MCF 10A (cell line): ENCODE data around the gene LDB3. TPM values are rescaled to one million over a fixed set of nuclear protein-coding genes. Genes with fewer than 3 reads are reported as not detected.

Experiments
- BruUV-seq: library from RNA; stranded (reverse); fragments of 400-500 nt; replicated peaks from 2 replicates; lab custom pipeline; 2021; lab: Mats Ljungman, UMichigan
- CTCF ChIA-PET: fragments of 300-600 bp; sonication (Branson Sonifier 250); formaldehyde crosslinking; extraction: SDS; loops from one replicate; lab custom pipeline; 2021; ENCODE audit warnings: antibody characterized with exemption, inconsistent platforms; lab: Yijun Ruan, JAX
- POLR2A ChIA-PET: fragments of 300-600, 350-650 bp; sonication (Branson Sonifier 250); formaldehyde crosslinking; extraction: SDS; loops from one replicate; lab custom pipeline; 2020; ENCODE audit warnings: antibody characterized with exemption, inconsistent platforms; lab: Yijun Ruan, JAX
- DNase-seq: peaks from one replicate; pipeline ENCODE4 v3.0.0-alpha.2; 2018; ENCODE audit not compliant: unreplicated experiment
- H3K27ac Mint-ChIP-seq: one replicate; pipeline ENCODE4 v1.8.0; 2022; ENCODE audit warnings: mild to moderate bottlenecking, low read depth, mixed read lengths; ENCODE audit not compliant: unreplicated experiment
- H3K27me3 Mint-ChIP-seq: one replicate; pipeline ENCODE4 v1.8.0; 2022; ENCODE audit warnings: mixed read lengths; ENCODE audit not compliant: insufficient read depth, unreplicated experiment
- H3K36me3 Mint-ChIP-seq: one replicate; pipeline ENCODE4 v1.8.0; 2022; ENCODE audit warnings: mild to moderate bottlenecking, moderate library complexity, mixed read lengths; ENCODE audit not compliant: insufficient read depth, unreplicated experiment
- H3K4me1 Mint-ChIP-seq: one replicate; pipeline ENCODE4 v1.8.0; 2022; ENCODE audit warnings: mixed read lengths; ENCODE audit not compliant: insufficient read depth, unreplicated experiment
- H3K4me3 Mint-ChIP-seq: one replicate; pipeline ENCODE4 v1.8.0; 2022; ENCODE audit warnings: mild to moderate bottlenecking, moderate library complexity, mixed read lengths; ENCODE audit not compliant: unreplicated experiment
- H3K9me3 Mint-ChIP-seq: one replicate; pipeline ENCODE4 v1.8.0; 2022; ENCODE audit warnings: mixed read lengths; ENCODE audit not compliant: unreplicated experiment
- intact Hi-C: fragments of 100-400 bp; cut with micrococcal nuclease; formaldehyde crosslinking; loops from 2 replicates; pipeline ENCODE4 v1.14.1; 2022
- total RNA-seq: library from RNA; stranded (reverse); gene quantifications from 2 replicates; pipeline ENCODE4 v1.2.3, GENCODE V29; 2022
- TF ChIP-seq, protein P1 (sequence below): fragments of 200-600 bp; IDR thresholded peaks from one replicate; pipeline ENCODE4 v1.8.0; 2022; ENCODE audit warnings: antibody characterized with exemption, mild to moderate bottlenecking; ENCODE audit not compliant: unreplicated experiment

LDB3 gene
- total RNA-seq, 1 experiment from 2014 or later: 0.23 TPM

DNA sequence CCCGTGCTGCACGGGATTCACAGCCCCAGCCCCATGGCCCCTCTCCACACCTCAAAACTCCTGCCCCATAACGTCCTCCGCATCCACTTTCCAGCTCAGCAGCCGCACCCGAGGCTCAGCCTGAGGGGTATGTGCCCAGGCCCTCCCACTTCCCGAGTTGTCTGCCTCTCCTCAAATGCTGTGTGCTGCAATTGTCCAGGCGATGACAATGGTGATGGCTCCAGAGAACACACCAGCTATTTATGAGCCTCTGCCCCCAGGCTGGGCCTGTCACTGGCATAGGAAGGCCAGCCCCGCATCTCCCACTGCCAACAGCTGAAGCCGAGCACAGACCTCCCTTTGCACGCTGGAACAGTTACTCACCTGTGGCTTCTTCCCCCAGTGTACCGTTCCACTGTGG, 2.4 kb upstream of the LDB3 start:
- H3K9me3 Mint-ChIP-seq: no peaks in the 10 kb centered on the region
- intact Hi-C loops: no loop called here
- no peak overlapping the region for H3K4me3 Mint-ChIP-seq
- no peaks in the 10 kb centered on the region for H3K27me3 Mint-ChIP-seq
- TF ChIP-seq, protein P1, sequence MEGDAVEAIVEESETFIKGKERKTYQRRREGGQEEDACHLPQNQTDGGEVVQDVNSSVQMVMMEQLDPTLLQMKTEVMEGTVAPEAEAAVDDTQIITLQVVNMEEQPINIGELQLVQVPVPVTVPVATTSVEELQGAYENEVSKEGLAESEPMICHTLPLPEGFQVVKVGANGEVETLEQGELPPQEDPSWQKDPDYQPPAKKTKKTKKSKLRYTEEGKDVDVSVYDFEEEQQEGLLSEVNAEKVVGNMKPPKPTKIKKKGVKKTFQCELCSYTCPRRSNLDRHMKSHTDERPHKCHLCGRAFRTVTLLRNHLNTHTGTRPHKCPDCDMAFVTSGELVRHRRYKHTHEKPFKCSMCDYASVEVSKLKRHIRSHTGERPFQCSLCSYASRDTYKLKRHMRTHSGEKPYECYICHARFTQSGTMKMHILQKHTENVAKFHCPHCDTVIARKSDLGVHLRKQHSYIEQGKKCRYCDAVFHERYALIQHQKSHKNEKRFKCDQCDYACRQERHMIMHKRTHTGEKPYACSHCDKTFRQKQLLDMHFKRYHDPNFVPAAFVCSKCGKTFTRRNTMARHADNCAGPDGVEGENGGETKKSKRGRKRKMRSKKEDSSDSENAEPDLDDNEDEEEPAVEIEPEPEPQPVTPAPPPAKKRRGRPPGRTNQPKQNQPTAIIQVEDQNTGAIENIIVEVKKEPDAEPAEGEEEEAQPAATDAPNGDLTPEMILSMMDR: no peak
- ChIA-PET CTCF (interaction anchor here (0.6 to 1.1 kb wide), 4 partner anchors 92 to 195 kb away, joined by 3 to 4 read pairs (median 3); no protein-coding TSS in a partner anchor), POLR2A (no interaction called here)
- peaks cover 7% of the 10 kb centered on the region for H3K4me1 Mint-ChIP-seq
- no TSS peak for BruUV-seq
- no peak overlapping the region for H3K27ac Mint-ChIP-seq
- no peaks in the 10 kb centered on the region for H3K36me3 Mint-ChIP-seq
- DNase-seq: no peak

DNA sequence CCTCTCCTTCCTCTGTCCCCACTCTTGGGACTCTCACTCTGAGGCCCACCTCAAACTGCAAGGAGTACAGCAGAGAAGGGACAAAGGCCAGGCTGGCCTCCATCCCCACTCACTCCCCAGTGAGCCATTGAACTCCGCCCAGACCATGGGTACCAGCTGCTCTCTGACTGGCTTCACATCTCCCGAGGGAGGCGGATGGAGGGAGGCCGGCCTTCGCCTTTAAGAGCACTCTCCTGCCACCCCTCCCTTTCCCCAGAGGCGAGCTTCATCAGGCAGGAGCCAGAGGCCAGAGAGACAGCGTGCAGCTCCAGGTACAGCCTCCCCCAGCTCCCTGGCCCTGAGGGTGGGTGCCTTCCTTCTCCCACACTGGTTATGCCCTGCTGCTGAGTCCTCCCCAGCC, 1.8 kb upstream of the LDB3 start:
- CTCF ChIA-PET: interaction anchor here (0.6 kb wide), 1 partner anchor 153 kb away, joined by 4 read pairs; no protein-coding TSS in a partner anchor
- H3K9me3 Mint-ChIP-seq: no peaks in the 10 kb centered on the region
- H3K27ac Mint-ChIP-seq: no peak overlapping the region
- no peaks in the 10 kb centered on the region for H3K27me3 Mint-ChIP-seq
- H3K4me3 Mint-ChIP-seq: no peak overlapping the region
- peaks cover 7% of the 10 kb centered on the region for H3K4me1 Mint-ChIP-seq
- POLR2A ChIA-PET: no interaction called here
- BruUV-seq: no TSS peak
- no peaks in the 10 kb centered on the region for H3K36me3 Mint-ChIP-seq
- intact Hi-C loops: no loop called here
- DNase-seq: no peak
- TF ChIP-seq, protein P1: no peak

DNA sequence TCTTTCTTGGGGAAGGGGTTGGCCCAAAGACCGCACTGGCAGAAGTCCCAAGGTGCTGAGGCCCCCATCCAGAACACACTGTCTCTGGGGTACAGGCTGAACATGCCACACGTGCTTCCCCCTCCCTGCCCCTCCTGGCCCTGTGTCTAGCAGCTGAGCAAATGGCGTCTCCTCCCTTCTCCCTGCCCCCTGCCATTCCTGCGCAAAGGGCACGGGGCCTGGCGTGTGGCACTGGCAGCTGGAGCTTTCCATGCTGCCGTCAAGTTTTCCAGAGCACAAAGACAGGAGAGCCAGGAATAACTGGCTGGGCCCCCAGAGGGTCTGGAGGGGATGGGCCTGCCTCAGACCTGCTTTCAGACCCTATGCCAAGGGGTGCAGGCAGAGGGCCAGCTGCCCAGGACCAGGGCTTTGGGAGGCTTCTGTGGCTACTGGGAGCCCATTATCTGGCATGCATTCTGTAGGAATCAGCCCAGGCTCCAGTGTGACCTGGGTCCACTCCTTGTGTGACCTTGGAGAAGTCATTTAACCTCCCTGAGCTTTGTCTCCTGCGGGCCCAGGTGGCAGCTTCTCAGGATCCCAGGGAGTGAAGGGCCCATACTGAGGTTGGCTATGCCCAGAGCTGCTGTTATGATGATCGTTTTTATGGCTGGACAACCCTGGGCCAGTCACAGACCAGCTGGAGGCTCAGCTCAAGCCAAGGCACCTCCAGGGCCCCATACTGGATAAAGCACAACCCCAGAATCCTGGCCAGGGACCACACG, 710 bp upstream of the LDB3 start:
- POLR2A ChIA-PET: interaction anchor here (0.7 kb wide), 1 partner anchor 188 kb away, joined by 3 read pairs; no protein-coding TSS in a partner anchor
- Mint-ChIP-seq H3K4me1 (peaks cover 7% of the 10 kb centered on the region), H3K9me3 (no peaks in the 10 kb centered on the region), H3K4me3 (no peak overlapping the region), H3K27ac (no peak overlapping the region), H3K27me3 (no peaks in the 10 kb centered on the region), H3K36me3 (no peaks in the 10 kb centered on the region)
- intact Hi-C loops: no loop called here
- TF ChIP-seq, protein P1: no peak
- no TSS peak for BruUV-seq
- no peak for DNase-seq
- CTCF ChIA-PET: interaction anchor here (1.2 kb wide), 1 partner anchor 17 kb away, joined by 4 read pairs; no protein-coding TSS in a partner anchor

GRCh38 chr10:86670290-86670811, 2.0 kb downstream of the LDB3 start:
- H3K27ac Mint-ChIP-seq: no peak overlapping the region
- CTCF ChIA-PET: interaction anchor here (0.6 to 1.0 kb wide), 2 partner anchors 18 to 230 kb away, joined by 3 read pairs; no protein-coding TSS in a partner anchor
- intact Hi-C loops: no loop called here
- TF ChIP-seq, protein P1: no peak
- no peaks in the 10 kb centered on the region for H3K27me3 Mint-ChIP-seq
- H3K4me3 Mint-ChIP-seq: no peak overlapping the region
- POLR2A ChIA-PET: no interaction called here
- no peaks in the 10 kb centered on the region for H3K9me3 Mint-ChIP-seq
- BruUV-seq: no TSS peak
- H3K36me3 Mint-ChIP-seq: no peaks in the 10 kb centered on the region
- H3K4me1 Mint-ChIP-seq: peaks cover 7% of the 10 kb centered on the region
- DNase-seq: no peak
